ENCODE measurements around the gene MT2A. TPM values are rescaled to one million over a fixed set of nuclear protein-coding genes. Genes with fewer than 3 reads are reported as not detected.

The MT2A gene
- total and polyA plus RNA-seq, 2 of the 13 experiments (the other 11 are each of a cell fraction or from before 2014, with no cell fraction given), result 135 to 371 TPM

GRCh38 chr16:56610017-56610608 is 1.7 kb downstream of the MT2A start (continued):
- TF ChIP-seq HBP1 (CRISPR knock-in tag; IDR thresholded peaks at IDR 0.05; ENCODE audit: low read depth), result no peak

- peak overlapping the region; percentile 68 for H3K9ac ChIP-seq (ENCODE audit: insufficient read depth, low read depth, low read length)
- 17% methylated on average over 2 of the region's 2 CpGs for WGBS (ENCODE audit: low lambda C conversion rate)
- CTCF ChIA-PET (ENCODE audit: low intra/inter-chr PET ratio, low total read pairs), result no interaction called here
- peak; percentile 95 for TF ChIP-seq ZMYM3 (CRISPR knock-in tag; IDR thresholded peaks at IDR 0.05)
- TF ChIP-seq ZFP91 (CRISPR knock-in tag; IDR thresholded peaks at IDR 0.05; ENCODE audit: borderline replicate concordance), result no peak
- TF ChIP-seq KDM2A (CRISPR knock-in tag; IDR thresholded peaks at IDR 0.05; ENCODE audit: borderline replicate concordance, low read depth), result 0 out of 2 replicates have a peak, but pooled peaks have one; percentile 3
- TF ChIP-seq ZNF263 (CRISPR knock-in tag; IDR thresholded peaks at IDR 0.05), result peak; percentile 77
- TF ChIP-seq ZNF629 (CRISPR knock-in tag; conservative IDR thresholded peaks at IDR 0.05), result 0 out of 2 replicates have a peak, but pooled peaks have one; percentile 7
- no peak for TF ChIP-seq GATA4 (IDR thresholded peaks at IDR 0.05; ENCODE audit: borderline replicate concordance, low read depth)
- TF ChIP-seq ZNF781 (CRISPR knock-in tag; IDR thresholded peaks at IDR 0.05; ENCODE audit: borderline replicate concordance, not compliant biosample characterization), result peak; percentile 34
- 0 out of 2 replicates have a peak, but pooled peaks have one; percentile 15 for TF ChIP-seq MEIS2 (CRISPR knock-in tag; IDR thresholded peaks at IDR 0.05)
- TF ChIP-seq ZNF557 (CRISPR knock-in tag; IDR thresholded peaks at IDR 0.05), result no peak
- TF ChIP-seq ZNF264 (CRISPR knock-in tag; IDR thresholded peaks at IDR 0.05), result 0 out of 2 replicates have a peak, but pooled peaks have one; percentile 54
- no peak for TF ChIP-seq KDM6A (CRISPR knock-in tag; IDR thresholded peaks at IDR 0.05; ENCODE audit: low read depth)
- TF ChIP-seq RCOR2 (CRISPR knock-in tag; IDR thresholded peaks at IDR 0.05), result peak; percentile 30; the same call in 1 of the 2 replicates
- 0 out of 2 replicates have a peak, but pooled peaks have one; percentile 12 for TF ChIP-seq ZNF747 (CRISPR knock-in tag; IDR thresholded peaks at IDR 0.05; ENCODE audit: borderline replicate concordance)
- no peak for TF ChIP-seq ZNF33B (CRISPR knock-in tag; IDR thresholded peaks at IDR 0.05)
- TF ChIP-seq ZNF768 (CRISPR knock-in tag; IDR thresholded peaks at IDR 0.05), result peak; percentile 94
These were observed 2.3 kb downstream of the MT2A start for GRCh38 chr16:56610609-56611111.

More at GRCh38 chr16:56610609-56611111, 2.3 kb downstream of the MT2A start:
- Histone ChIP-seq H3K4me1 (ENCODE audit: insufficient read depth, low read length) (peaks cover 59% of the 10 kb centered on the region), H3K9me3 (ENCODE audit: low read length) (no peaks in the 10 kb centered on the region), H3K27me3 (ENCODE audit: control insufficient read depth in 1 of 2, insufficient read depth in 2 of 2, low read length in 2 of 2) (no peaks in the 10 kb centered on the region; a peak in 1 of 5 replicates), H3K36me3 (replicated peaks in 1 of 2; ENCODE audit: control insufficient read depth in 1 of 2, insufficient read depth in 2 of 2, low read length in 2 of 2) (no peaks in the 10 kb centered on the region), H3K4me2 (ENCODE audit: low read depth, low read length) (peak overlapping the region; percentile 91), H3K79me2 (ENCODE audit: insufficient read depth, low read length) (no peaks in the 10 kb centered on the region), H4K20me1 (ENCODE audit: insufficient read depth, low read length) (no peaks in the 10 kb centered on the region), H3K4me3 (replicated peaks in 1 of 3; ENCODE audit: insufficient read depth in 1 of 3, low read depth in 2 of 3, low read length in 3 of 3) (peak overlapping the region in 1 of 3 experiments; percentile 84; a peak in 3 of 6 replicates), H3K27ac (ENCODE audit: extremely low read length, insufficient read depth, low read length) (no peak overlapping the region), H2AFZ (ENCODE audit: low read length) (no peak overlapping the region)
- DNase-seq (ENCODE audit: low spot score) (no peak), FAIRE-seq (no peak), ATAC-seq (no peak)
- in situ Hi-C loops (cut with HindIII; ENCODE audit: extremely low pct_ligation_motif_present, low pct_unique_long_range_greater_than_20kb), result no loop called here
- intact Hi-C loops (cut with micrococcal nuclease; ENCODE audit: unreplicated experiment), result no loop called here
- BruUV-seq (replicated peaks), result no TSS peak
- POLR2A ChIA-PET, result interaction anchor here (1.0 to 5.3 kb wide), 5 partner anchors 15 to 160 kb away, joined by 3 to 83 read pairs (median 4); partner anchors contain the start of genes MT1E, MT1F, MT1X and NUDT21
